Measurements from ENCODE around the gene TNFRSF11A.

Gene TNFRSF11A

GRCh38 chr18:62384610-62385097, 59.5 kb downstream of the TNFRSF11A start:
- no peak for DNase-seq

GRCh38 chr18:62386091-62386490, 61.0 kb downstream of the TNFRSF11A start:
- no peak for DNase-seq

DNA sequence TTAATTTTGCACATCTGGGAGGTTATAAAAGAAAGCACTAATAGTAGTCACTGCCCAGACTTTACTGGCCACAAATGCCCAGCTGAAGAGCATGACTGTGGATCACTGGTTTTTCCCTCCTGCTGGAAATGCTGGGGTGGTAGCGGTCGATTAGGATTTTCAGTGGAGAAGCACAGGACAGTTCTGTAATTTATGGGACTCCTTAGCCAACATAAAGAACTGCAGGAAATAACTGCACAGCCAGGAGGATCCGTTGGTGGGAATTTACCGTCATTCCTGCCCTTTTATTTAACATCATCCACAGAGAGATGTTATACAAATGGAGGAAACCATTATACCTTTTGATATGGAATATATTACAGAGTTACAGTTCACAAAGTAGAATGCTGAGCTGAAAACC, 61.5 kb downstream of the TNFRSF11A start:
- DNase-seq: no peak

GRCh38 chr18:62387257-62387656, 62.1 kb downstream of the TNFRSF11A start:
- no peak for DNase-seq

DNA sequence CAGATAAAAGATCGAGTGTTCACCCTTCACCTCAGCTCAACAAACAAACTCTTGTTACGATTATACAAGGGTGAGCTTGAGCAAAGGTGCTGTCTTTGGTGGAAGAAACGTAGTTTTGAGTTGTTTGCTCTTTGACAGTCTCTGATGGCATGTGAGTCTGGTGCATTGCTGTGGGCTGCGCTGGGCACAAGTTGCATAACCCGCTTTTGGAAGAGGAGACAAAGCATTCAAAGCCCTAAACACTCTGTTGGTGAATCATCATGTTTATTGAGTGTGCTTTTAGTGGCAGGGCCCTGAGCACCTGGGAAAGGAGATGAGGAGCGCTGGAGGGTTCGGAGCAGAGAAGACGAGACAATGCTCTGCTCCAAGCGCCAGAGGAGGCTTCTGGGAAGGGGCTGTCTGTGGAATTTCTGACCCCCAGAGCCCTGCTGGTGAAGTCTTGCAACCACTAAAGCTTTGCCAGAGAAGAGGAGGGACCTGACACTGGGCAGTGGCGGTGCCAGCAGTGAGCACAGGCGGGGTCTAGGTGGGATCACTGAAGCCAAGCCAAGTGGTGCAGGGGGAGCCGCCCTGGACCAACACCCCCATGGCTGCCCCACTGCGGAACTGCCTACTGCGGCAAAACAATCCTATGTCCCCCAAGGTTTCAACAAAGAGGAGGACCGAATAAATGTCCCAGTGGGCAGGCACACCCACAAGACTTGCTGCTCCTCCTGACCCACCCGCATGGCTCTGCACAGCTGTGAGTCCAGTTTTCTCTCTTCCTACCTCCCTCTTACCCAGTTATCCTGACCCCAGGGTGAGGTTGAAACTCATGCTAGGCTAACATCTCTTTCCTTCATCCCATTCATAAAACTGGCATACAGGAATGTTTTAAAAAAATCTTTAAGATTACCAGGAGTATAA, 64.0 kb downstream of the TNFRSF11A start:
- no peak for DNase-seq

DNA sequence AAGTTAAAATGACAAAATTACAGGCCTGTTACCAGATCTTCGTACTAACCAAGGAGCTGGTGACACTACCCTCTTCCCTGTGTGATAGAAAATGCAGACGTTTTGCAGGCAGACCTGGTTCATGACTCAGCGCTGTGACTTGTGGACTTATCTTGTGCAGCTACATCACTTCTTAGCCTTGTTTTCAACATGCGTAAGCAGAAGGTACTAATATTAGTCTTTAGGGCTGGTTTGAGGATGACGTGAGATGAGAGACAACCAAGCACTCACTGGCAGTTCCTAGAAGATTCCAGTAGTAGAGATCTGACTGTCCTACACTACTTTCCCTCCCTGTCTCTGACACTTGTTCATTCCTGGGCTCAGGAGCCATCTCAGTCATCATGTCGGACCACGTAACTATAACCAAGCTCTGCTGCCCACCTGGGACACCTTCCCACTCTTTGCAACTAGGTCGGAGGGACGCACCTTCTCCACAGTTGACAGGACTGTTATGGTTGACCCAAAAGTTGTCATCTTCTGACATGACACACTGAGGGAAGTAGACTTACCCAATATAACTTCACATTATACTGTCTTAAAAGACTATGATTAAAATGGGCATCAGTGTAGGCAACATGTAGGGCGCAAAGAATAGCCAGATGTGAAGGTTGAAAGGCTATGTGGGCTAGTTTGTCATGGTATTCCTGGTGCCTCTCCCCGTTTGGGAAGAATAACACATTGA, 64.8 kb downstream of the TNFRSF11A start:
- DNase-seq: no peak

DNA sequence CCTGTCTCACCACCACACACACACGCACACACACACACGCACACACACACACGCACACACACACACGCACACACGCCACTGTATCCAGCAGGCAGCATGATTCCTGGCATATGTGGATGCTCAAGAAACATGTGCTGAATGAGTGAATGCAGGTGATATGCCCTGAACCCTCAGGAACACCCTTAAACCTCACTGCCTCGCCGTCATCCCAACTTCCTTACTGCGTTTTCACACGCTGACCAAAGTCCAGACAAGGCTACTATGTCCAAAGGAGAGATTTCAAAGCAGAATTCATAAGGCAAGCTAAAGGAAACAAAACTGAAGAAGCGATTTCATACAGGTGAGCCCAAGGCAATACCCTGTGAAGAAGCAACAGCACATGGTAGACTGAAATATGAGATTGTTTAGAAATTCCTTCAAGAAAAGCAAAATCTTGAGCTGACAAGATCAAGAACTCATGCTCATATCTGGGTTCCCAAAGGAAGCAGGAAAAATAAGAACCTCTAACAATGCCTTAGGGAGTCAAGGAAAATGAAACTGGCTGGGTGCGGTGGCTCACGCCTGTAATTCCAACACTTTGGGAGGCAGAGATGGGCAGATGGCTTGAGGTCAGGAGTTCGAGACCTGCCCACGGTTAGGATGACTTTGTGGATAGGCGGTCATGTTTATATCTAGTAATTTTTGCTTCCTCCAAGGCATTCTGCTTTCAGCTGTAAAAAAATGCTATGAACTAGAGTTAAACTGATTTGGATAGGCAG, 69.1 kb downstream of the TNFRSF11A start:
- no peak for DNase-seq

- no peak for DNase-seq
Measured at GRCh38 chr18:62396381-62396780, 71.3 kb downstream of the TNFRSF11A start.

- no peak for DNase-seq
Measured at GRCh38 chr18:62396967-62397366, 71.9 kb downstream of the TNFRSF11A start.

- no peak for DNase-seq
Measured at GRCh38 chr18:62398291-62398690, 73.2 kb downstream of the TNFRSF11A start.

DNA sequence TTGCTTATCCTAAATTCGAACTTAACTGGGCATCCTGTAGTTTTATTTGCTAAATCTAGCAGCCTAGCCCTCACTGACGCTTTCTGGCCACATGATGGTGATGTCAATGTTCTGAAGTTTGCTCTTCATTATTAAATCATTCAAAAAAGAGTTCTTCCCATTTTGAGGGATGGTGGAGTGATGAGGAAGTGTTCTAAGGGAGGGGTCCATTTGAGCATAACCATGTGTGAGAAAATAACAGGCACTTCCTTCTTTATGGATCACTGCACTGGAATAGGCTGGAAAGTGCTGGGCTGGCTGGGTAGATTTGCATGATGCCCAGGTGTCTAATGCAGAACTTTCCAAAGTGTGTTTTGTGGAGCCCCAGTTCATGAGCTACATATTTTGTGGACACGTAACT, 74.2 kb downstream of the TNFRSF11A start:
- no peak for DNase-seq

- DNase-seq: no peak
Measured at GRCh38 chr18:62399781-62400308, 74.7 kb downstream of the TNFRSF11A start.

- no peak for DNase-seq
Measured at GRCh38 chr18:62400916-62401315, 75.8 kb downstream of the TNFRSF11A start.

- no peak for DNase-seq
Measured at GRCh38 chr18:62402342-62402948, 77.3 kb downstream of the TNFRSF11A start.

- DNase-seq: no peak
Measured at GRCh38 chr18:62403120-62403519, 78.0 kb downstream of the TNFRSF11A start.

DNA sequence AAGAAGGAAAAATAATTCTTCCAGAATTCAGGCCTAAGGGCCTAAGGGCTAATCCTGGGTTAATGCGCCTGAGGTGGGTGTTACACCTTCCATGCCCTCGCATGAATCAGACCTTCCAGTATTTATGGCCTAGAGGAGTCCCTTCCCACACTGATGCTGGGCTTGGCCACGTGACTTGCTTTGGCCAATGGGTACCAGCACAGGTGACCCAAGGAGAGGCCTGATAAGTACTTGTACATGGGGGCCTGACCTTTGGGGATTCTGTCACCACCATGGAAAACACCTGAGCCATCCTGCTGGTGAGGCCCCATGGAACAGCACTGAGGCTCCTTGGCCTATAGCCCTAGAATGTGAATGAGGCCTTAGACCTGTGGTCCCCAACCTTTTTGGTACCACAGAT, 79.8 kb downstream of the TNFRSF11A start:
- no peak for DNase-seq

GRCh38 chr18:62407660-62408059, 82.5 kb downstream of the TNFRSF11A start:
- no peak for DNase-seq

GRCh38 chr18:62409821-62410220, 84.7 kb downstream of the TNFRSF11A start:
- no peak for DNase-seq

DNA sequence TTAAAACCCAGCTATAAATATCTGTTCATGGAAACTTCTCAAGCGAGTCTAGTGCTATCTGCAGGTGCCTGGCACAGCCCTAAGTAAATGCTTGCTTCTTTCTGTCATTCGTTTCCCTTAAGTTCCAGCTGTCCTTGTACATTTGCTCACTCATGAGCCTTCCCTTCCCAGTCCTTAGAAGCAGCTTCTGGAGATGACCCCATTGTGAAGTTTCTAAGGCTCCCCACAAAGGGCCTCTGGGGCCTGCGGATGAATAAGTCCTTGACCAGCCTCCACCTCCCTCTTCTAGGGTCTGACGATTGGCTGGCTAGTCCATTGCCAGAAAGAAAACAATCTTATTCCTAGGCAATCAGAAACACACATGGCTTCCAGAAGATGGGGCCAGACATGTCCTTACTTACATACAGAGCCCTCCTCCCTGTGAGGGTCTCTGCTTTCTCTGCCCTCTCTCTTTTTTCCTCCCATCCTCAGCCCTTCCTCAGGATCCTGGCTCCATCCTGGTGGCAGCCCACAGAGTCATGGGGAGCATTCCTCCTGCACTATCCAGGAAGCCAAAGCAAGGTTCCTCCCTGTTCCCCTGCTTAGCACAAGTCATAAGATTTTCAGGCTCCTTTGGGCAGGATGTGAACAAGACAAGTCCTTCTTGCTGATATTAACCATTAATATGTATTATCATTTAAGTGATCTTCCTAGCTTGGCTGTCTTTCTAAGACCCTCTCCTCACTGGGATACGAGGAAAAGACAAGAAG, 87.3 kb downstream of the TNFRSF11A start:
- DNase-seq: no peak

- DNase-seq: no peak
Measured at GRCh38 chr18:62413206-62413605, 88.1 kb downstream of the TNFRSF11A start.

DNA sequence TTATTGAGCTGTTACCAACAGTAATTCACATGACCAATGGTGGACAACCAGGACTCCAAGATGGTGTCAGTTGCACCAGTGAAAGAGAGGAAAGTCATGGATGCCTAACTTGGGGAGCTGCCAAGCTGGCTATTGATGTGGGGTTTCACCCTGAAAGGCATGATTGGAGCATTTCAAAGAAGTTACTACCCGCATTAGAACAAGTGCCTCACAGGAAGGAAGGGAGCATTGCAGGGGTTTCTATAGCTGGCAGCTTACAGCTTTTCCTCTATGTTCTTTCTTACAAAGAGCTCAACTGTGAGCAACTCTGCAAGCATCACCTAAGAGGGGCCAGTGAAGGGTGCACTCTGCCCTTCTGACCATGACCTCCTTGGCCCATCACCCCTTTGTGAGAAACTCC, 93.1 kb downstream of the TNFRSF11A start:
- peak; percentile 58 for DNase-seq

DNA sequence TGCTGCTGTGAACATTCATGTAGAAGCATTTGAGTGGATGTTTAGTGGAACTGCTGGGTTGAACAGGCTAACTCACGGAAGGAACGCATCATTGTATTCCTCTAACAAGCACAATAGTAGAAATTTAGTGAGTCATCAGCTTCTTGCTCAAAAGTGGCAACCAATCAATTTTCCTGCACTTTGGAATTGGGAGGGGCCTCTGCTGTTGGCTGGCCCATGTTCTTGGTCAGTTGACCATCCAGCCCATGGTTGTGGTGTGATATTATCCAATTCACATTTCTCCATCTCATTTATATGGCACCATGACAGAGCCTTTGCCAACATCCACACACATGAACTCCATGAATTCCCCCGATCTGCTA, 95.0 kb downstream of the TNFRSF11A start:
- DNase-seq: no peak
